Heart right ventricle (tissue), 16 donors: ENCODE results near the gene NPTX1. TPM values are rescaled to one million over a fixed set of nuclear protein-coding genes. Genes with fewer than 3 reads are reported as not detected.
"Not testable (repeated sequence)": the region's sequence is repeated elsewhere in the genome, so short reads cannot be mapped to it uniquely, and the experiment has no call there.

Experiments used
- ATAC-seq, 8 donors: fragments of 200-7000 bp; cut with Tn5 transposase; one replicate each; pipeline ENCODE4 v1.9.1; 2020; ENCODE audit warnings: mild to moderate bottlenecking in 8 of 8, moderate library complexity in 8 of 8, moderate number of reproducible peaks in 1 of 8
- DNase-seq, 2 donors: peaks; one replicate each; pipeline ENCODE4 v3.0.0-alpha.2; 2020
- H3K27ac ChIP-seq, 10 donors: fragments of 200-600 bp; sonication (generic) in 2 of 10; one replicate each; pipeline versions ENCODE4 v1.5.0 to v1.8.0; 2020 to 2022; ENCODE audit warnings: mild to moderate bottlenecking in 3 of 10
- H3K27me3 ChIP-seq, 7 donors: fragments of 200-600 bp; one replicate each; pipeline ENCODE4 v1.8.0; 2021 to 2022; ENCODE audit warnings: mild to moderate bottlenecking in 2 of 7
- H3K36me3 ChIP-seq, 9 donors: fragments of 200-600 bp; sonication (generic) in 1 of 9; one replicate each; pipeline versions ENCODE4 v1.5.0 to v1.8.0; 2020 to 2022; ENCODE audit warnings: mild to moderate bottlenecking in 2 of 9
- H3K4me1 ChIP-seq, 9 donors: fragments of 200-600 bp; sonication (generic) in 1 of 9; one replicate each; pipeline versions ENCODE4 v1.5.0 to v1.8.0; 2020 to 2022; ENCODE audit warnings: mild to moderate bottlenecking in 4 of 9
- H3K4me3 ChIP-seq, 10 donors: fragments of 200-600 bp; sonication (generic) in 2 of 10; one replicate each; pipeline versions ENCODE4 v1.5.0 to v1.8.0; 2020 to 2022; ENCODE audit warnings: mild to moderate bottlenecking in 7 of 10, moderate library complexity in 2 of 10
- H3K9me3 ChIP-seq, 11 donors: fragments of 200-600 bp in 10 of 11; sonication (generic) in 2 of 11; one replicate each; pipeline versions ENCODE4 v1.5.0 to v1.8.0; 2013 to 2022; ENCODE audit warnings: mild to moderate bottlenecking in 2 of 11, control low read depth in 1 of 11, moderate library complexity in 1 of 11
- WGBS, 2 donors: extraction: QIAGEN DNeasy Blood & Tissue Kit; methylation state at CpG; one replicate each; pipeline ENCODE4 v1.1.7; 2013; ENCODE audit warnings: inconsistent platforms in 1 of 2; 5-methylcytosine and 5-hydroxymethylcytosine counted together
- intact Hi-C, 10 donors: fragments of 100-400 bp; cut with DNase I; formaldehyde crosslinking; loops; one replicate each; pipeline versions ENCODE4 v1.11.1 to v1.14.2; 2022
- polyA plus RNA-seq, 2 donors: library from polyadenylated mRNA; stranded (reverse); fragments of 200-250 nt; gene quantifications; one replicate each; pipeline ENCODE4 v1.2.3, GENCODE V29; 2013
- total RNA-seq, 10 donors: library from RNA; stranded (reverse); fragmentation: NEBNext Ultra II Directional in 3 of 10; extraction: Animal tissue kit (Norgen Biotek cat#: 25700) in 3 of 10; gene quantifications; one replicate each; pipeline versions ENCODE4 v1.2.1 to v1.2.4, GENCODE V29; 2021 to 2023
- TF ChIP-seq, protein P1 (sequence below), 9 donors: fragments of 200-600 bp; sonication (generic) in 2 of 9; IDR thresholded peaks; one replicate each; pipeline versions ENCODE4 v1.5.0 to v1.8.0; 2021 to 2022; ENCODE audit warnings: antibody characterized with exemption in 9 of 9, mild to moderate bottlenecking in 5 of 9, moderate library complexity in 1 of 9
- donor health status: Arrhythmogenic right ventricular cardiomyopathy.
- donor health status: ischemic (EF 13 %, LVEDD 7.1; RV severe dilation, severe dysfunction).
- donor health status: healthy with polysubstance abuse.
- donor health status: DM: no; HTN: yes; CAD: no.
- donor health status: DM: no; HTN: no; CAD: no.
- donor health status: ischemic (EF 25% LVEDD 6.9; RV normal size, moderate dysfunction).
- donor health status: ischemic (EF 25% LVEDD 5.7; RV mildly dilated, moderate dysfunction).
- donor health status: healthy.
- donor health status: DM: yes; HTN: yes; CAD: no.
- donor health status: Ischemic cardiomyopathy.
- donor health status: ischemic (EF 35%, LVEDD 5.7; RV mildly dilated, moderate dysfunction).
- donor health status: nonischemic (EF 11% LVEDD 7.7; RV severe dilation, severe dysfunction).
- donor health status: DM: yes; HTN: yes; CAD: no.
- donor health status: PGD.
- donor health status: ischemic (EF 29% LVEDD 5.4; RV normal size, mild dysfunction).
- donor health status: nonischemic (EF 23%, LVEDD 6.1; RV moderate dilation, normal function).

Gene NPTX1
- total and polyA plus RNA-seq, 12 donors = 0.03 TPM; not detected in 11

DNA sequence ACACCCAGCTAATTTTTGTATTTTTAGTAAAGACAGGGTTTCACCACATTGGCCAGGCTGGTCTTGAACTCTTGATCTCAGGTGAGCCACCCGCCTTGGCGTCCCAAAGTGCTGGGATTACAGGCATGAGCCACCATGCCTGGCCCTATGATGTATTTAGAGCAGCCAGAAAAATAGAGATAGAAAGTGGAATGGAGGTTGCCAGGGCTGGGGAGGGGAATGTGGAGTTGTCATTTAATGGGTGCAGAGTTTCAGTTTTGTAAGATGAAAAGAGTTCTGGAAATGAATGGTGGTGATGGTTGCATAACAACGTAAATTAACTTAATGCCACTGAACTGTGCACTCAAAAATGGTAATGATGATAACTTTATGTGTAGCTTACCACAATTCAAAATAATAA is 31.6 kb upstream of the NPTX1 start:
- no peak overlapping the region for H3K4me3 ChIP-seq
- no peak overlapping the region for H3K27ac ChIP-seq
- no peaks in the 10 kb centered on the region for H3K36me3 ChIP-seq
- H3K27me3 ChIP-seq = peaks cover 0 to 58% (median 33%) of the 10 kb centered on the region in 7 donors
- TF ChIP-seq, protein P1, sequence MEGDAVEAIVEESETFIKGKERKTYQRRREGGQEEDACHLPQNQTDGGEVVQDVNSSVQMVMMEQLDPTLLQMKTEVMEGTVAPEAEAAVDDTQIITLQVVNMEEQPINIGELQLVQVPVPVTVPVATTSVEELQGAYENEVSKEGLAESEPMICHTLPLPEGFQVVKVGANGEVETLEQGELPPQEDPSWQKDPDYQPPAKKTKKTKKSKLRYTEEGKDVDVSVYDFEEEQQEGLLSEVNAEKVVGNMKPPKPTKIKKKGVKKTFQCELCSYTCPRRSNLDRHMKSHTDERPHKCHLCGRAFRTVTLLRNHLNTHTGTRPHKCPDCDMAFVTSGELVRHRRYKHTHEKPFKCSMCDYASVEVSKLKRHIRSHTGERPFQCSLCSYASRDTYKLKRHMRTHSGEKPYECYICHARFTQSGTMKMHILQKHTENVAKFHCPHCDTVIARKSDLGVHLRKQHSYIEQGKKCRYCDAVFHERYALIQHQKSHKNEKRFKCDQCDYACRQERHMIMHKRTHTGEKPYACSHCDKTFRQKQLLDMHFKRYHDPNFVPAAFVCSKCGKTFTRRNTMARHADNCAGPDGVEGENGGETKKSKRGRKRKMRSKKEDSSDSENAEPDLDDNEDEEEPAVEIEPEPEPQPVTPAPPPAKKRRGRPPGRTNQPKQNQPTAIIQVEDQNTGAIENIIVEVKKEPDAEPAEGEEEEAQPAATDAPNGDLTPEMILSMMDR (IDR thresholded peaks at IDR 0.05) = no peak
- no peaks in the 10 kb centered on the region for H3K9me3 ChIP-seq
- WGBS, 2 donors = 91 to 93% methylated on average over 3 of the region's 3 CpGs
- ATAC-seq = no peak
- intact Hi-C loops = no loop called here
- DNase-seq = no peak
- H3K4me1 ChIP-seq = no peaks in the 10 kb centered on the region

DNA sequence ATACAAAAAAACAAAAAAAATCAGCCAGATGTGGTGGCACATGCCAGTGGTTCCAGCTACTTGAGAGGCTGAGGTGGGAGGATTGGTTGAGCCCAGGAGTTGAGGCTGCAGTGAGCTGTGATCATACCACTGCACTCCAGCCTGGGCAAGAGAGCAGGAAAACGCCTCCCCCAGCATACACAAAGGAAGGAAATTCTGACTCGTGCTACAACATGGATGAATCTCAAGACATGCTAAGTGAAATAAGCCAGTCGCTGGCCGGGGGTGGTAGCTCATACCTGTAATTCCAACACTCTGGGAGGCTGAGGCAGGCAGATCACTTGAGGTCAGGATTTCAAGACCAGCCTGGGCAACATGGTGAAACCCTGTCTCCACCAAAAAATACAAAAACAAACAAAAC is 30.8 kb upstream of the NPTX1 start:
- DNase-seq, H3K4me1 ChIP-seq, H3K27ac ChIP-seq, ATAC-seq, intact Hi-C loops, H3K9me3 ChIP-seq, H3K36me3 ChIP-seq, H3K4me3 ChIP-seq: not testable (repeated sequence)
- H3K27me3 ChIP-seq = peaks cover 0 to 55% (median 35%) of the 10 kb centered on the region in 7 donors
- WGBS, 2 donors = 36 to 50% methylated on average over 4 of the region's 4 CpGs

DNA sequence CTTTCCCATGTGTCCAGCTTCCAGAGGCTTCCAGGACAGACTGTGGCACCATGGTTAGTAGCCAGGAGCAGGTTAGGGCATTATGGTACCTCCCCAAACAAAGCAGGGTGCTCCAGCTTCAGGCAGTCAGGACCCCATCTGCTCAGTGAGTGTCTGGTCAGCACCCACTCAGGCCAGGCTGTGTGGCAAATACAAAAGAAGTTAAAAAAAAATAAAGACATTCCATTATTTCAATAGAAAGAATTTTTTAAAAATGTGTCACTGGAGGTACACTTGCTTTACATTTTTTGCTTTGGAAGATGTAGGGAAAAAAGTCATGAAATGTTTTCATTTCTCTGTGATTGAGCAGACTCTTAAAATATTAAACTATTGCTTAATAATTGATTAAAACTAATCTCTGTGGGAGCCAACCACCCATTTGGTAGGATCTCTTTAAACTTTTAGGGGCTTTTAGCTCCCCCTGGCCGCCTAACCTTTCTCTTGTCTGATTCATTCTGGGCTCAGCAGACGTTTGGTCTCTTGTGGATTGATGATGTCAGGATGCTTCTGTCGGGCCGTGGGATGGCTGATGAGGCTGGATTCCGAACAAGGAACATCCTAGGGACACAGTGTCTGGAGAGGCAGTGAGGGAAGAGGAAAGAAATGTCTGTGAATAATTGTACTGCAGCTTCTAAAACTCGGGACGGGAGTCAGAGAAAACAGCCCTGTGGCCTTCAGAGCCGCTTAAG is 28.4 kb upstream of the NPTX1 start:
- TF ChIP-seq, protein P1 (IDR thresholded peaks at IDR 0.05) = no peak
- WGBS, 2 donors = 23 to 24% methylated on average over 8 of the region's 8 CpGs
- peaks cover 0 to 55% (median 32%) of the 10 kb centered on the region in 7 donors for H3K27me3 ChIP-seq

DNA sequence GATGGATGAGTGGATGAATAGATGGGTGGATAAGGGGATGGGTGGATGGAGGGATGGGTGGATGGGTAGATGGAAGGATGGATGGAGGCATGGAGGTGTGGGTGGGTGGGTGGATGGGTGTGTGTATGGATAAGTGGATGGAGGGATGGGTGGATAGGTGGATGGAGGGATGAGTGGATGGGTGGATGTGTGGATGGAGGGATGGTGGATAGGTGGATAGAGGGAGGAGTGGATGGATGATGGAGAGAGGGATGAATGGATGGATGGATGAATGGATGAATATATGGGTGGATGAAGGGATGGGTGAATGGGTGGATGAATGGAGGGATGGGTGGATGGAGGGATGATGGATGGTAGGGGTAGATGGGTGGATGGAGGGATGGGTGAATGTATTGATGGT is 27.5 kb upstream of the NPTX1 start:
- DNase-seq = no peak
- H3K27ac ChIP-seq = no peak overlapping the region
- peaks cover 0 to 5% (median 0%) of the 10 kb centered on the region in 9 donors for H3K4me1 ChIP-seq
- H3K36me3 ChIP-seq = no peaks in the 10 kb centered on the region
- ATAC-seq = no peak
- TF ChIP-seq, protein P1 (IDR thresholded peaks at IDR 0.05) = no peak
- H3K9me3 ChIP-seq = no peaks in the 10 kb centered on the region
- peaks cover 0 to 55% (median 41%) of the 10 kb centered on the region in 7 donors for H3K27me3 ChIP-seq
- intact Hi-C loops = no loop called here
- H3K4me3 ChIP-seq = no peak overlapping the region

More for the DNA sequence above, 28.4 kb upstream of the NPTX1 start:
- H3K27ac ChIP-seq = no peak overlapping the region
- intact Hi-C loops = no loop called here
- no peaks in the 10 kb centered on the region for H3K36me3 ChIP-seq
- H3K9me3 ChIP-seq = no peaks in the 10 kb centered on the region
- DNase-seq = no peak
- peaks cover 0 to 5% (median 0%) of the 10 kb centered on the region in 9 donors for H3K4me1 ChIP-seq
- no peak overlapping the region for H3K4me3 ChIP-seq
- ATAC-seq = peak in 1 of 8 donors; percentile 25

DNA sequence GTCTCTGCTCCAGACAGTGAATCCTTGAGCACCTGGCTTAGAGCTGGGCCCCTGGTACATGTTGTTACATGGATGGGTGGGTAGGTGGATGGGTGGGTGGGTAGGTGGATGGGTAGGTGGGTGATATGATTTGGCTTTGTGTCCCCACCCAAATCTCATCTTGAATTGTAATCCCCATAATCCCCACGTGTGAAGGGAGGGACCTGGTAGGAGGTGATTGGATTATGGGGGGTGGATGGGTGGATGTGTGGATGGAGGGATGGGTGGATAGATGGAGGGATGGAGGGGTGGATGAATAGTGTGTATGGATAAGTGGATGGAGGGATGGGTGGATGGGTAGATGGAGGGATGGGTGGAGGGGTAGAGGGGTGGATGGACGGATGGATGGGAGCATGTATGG is 26.6 kb upstream of the NPTX1 start:
- peaks cover 0 to 13% (median 0%) of the 10 kb centered on the region in 9 donors for H3K4me1 ChIP-seq
- H3K27me3 ChIP-seq = peaks cover 0 to 63% (median 46%) of the 10 kb centered on the region in 7 donors

More for the DNA sequence above, 26.6 kb upstream of the NPTX1 start:
- Histone ChIP-seq H3K36me3 (no peaks in the 10 kb centered on the region), H3K27ac (no peak overlapping the region), H3K4me3 (no peak overlapping the region), H3K9me3 (no peaks in the 10 kb centered on the region)
- no peak for ATAC-seq
- TF ChIP-seq, protein P1 (IDR thresholded peaks at IDR 0.05) = no peak
- WGBS, 2 donors = 62 to 79% methylated on average over 2 of the region's 2 CpGs
- no peak for DNase-seq
- intact Hi-C loops = no loop called here
